HG03135 (cell line): Measurements from ENCODE around the gene ELK3.

ENCODE experiments used
- ATAC-seq: cut with Tn5 transposase; IDR thresholded peaks from one replicate; pipeline ENCODE4 v1.9.1; 2021; ENCODE audit warnings: mild to moderate bottlenecking, moderate library complexity; ENCODE audit not compliant: unreplicated experiment

Gene ELK3

GRCh38 chr12:96256672-96257361, 62.6 kb downstream of the ELK3 start:
- ATAC-seq = no peak

DNA sequence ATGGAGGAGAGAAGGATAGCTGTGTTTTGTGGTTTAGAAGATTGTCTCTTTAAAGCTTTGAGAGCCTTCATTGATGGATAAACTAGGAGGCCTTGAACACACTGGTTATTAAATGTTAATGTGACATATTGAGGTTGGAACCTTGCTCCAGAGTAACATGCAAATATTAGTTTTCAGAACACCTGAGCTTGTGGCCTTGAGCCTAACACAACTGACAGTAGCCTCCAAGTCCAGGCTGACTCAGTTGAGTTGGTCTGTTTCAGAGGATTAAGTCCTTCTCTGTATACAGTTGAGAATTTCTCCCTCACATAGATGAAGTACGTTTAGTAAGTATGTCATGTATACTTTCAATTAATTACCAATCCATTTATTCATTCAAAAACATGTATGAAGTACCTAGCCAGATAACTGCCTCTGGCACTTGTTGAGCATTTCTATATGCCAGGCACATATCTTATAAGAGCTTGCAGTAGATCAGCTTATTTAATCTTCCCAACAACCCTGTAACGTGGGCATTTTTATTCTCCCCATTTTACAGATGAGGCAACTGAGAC, 63.5 kb downstream of the ELK3 start:
- ATAC-seq = no peak

DNA sequence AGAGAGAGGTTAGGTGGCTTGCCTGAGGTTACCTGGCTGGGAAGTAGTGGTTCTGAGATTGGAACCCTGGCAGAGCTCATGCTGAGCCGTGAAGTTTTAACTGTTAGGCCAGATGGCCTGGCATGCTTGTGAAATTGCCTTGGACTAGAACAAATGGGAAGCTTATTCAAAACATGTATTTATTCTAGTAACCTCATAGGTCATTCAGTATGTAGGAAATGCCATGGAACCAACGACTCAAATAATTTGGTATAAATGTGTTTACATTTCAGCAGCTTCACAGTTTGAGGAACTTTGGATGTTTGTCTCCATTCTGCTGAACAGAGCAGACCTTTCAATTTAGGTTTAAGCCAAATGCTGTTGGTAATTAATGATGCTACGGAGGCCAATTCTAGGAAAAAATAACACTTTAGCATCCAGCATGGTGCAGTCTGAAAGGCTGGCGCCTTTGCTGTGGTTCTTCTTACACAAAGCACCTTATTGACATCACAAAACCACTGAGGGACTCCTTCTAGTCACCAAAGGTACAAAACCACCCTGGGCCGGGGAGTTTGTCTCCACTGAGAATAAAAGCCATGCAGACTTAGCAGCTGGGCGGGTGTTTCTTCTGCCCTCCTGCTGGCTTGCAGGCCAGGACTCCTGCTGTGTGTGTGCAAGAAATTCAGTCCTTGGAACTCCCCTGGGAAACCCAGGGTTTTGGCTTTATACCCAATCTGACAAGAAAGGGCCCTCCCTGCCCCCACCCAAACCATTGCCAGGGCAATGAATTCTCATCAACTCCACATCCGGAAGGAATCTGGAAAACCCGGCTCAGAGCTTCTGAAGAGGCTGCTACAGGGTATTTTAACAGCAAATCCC, 64.2 kb downstream of the ELK3 start:
- no peak for ATAC-seq

GRCh38 chr12:96260231-96260630, 66.1 kb downstream of the ELK3 start:
- no peak for ATAC-seq

DNA sequence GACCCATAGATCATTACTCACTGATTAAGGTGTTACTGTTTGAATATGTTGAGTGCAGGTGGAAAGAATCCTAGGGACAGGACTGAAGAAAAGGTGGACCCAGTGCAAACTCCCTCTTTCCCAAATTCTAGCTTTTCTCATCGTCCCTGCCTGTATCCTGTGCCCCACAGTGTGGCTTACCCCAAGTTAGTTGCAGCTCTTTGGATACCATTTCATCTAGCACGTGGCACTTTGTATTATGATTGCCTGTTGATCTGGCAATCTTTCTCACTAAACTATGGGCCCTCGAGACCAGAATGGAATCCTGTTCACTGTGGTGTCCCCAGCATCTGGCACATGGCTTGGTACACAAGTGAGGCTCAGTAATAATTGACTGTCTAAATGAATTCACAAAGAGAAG, 66.5 kb downstream of the ELK3 start:
- ATAC-seq = no peak

- ATAC-seq = no peak
These were observed 67.4 kb downstream of the ELK3 start for GRCh38 chr12:96261557-96261956.

DNA sequence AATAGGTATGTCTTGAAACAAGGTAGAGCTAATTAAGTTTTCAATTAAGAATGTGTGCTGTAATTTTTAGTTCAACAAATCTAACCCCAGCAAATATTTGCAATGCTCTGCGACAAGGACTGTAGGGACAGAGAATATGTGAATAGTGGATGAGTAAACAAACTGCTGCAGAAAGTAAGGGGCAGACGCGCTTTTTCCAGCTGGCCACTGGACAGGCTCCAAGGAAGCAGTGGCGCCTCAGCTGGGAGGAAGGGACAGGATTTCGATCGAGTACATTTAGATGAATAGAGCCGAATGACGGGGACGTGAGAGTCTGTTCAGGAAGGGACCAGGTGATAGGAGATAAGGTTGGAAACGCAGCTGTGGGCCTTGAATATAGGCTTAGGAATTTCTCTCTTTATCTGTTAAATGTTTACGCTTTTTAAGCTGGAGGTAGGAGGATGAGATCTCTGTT, 69.3 kb downstream of the ELK3 start:
- no peak for ATAC-seq

DNA sequence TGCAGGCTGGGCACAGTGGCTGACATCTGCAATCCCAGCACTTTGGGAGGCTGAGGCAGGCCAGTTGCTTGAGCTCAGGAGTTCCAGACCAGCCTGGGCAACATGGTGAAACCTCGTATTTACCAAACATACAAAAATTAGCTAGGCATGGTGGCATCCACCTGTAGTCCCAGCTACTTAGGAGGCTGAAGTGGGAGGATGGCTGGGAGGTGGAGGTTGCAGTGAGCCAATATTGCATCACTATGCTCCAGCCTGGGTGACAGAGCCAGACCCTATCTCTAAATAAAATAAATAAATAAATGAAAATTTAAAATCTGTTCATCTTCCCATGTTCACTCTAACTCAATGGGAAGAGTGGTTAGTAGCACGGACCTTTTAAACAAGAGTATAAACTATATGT, 71.2 kb downstream of the ELK3 start:
- ATAC-seq = no peak

- no peak for ATAC-seq
These were observed 71.7 kb downstream of the ELK3 start for GRCh38 chr12:96265836-96266235.

DNA sequence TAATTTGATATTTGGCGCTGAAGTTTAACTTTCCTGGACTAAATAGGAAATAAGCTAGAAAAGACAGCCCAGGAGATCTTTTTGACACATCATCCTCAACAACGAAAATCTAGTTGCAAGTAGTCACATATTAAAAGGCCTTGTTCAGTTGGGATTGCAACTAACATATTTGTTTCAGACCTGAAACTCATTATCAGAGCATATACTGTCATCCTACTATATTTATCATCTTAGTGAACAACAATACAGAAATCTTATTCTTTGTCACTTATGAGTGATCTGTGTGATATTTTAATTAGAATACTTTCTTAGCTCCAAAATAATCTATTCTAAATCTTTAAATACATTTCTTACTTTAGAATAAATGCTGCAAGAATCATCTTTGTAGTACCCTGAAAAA, 72.1 kb downstream of the ELK3 start:
- no peak for ATAC-seq

- no peak for ATAC-seq
These were observed 77.5 kb downstream of the ELK3 start for GRCh38 chr12:96271469-96272199.

GRCh38 chr12:96274331-96274730, 80.2 kb downstream of the ELK3 start:
- no peak for ATAC-seq

DNA sequence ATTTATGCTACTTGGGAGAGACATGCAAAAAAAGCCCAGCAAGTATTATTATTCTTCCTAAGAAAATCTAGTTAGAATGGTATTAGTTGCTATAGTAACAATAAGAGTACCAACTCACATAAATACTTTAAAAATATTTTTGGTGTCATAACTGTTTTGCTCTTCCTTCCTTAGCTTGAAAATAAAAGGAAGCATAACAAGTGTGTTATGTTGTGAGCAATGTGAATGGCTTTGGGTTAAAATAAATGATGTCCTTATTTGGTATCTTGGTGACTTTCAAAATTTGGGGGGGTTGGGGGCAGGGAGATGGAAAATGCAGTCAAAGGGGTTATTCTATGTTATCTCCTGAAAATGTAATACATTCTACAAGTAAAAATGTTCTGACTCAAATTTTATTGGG, 91.0 kb downstream of the ELK3 start:
- ATAC-seq = no peak

DNA sequence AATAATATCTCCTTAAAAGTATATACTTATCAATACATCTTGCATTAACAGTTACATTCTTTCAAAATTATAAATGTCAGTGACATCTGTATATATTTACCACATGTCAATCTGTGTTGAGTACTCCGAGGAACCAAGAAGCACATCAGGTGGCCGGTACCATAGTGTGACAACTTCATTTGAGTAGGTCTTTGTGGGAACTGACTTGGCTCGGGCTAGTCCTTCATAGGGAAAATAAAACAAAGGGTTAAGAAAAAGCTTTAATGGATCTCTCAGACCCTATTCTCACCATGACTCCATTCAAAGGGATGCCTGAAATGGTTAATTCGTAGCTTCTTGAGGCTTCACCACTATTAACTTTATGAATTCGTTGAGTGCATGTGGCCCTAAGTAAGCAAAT, 94.9 kb downstream of the ELK3 start:
- no peak for ATAC-seq

- ATAC-seq = no peak
These were observed 98.9 kb downstream of the ELK3 start for GRCh38 chr12:96293093-96293492.

DNA sequence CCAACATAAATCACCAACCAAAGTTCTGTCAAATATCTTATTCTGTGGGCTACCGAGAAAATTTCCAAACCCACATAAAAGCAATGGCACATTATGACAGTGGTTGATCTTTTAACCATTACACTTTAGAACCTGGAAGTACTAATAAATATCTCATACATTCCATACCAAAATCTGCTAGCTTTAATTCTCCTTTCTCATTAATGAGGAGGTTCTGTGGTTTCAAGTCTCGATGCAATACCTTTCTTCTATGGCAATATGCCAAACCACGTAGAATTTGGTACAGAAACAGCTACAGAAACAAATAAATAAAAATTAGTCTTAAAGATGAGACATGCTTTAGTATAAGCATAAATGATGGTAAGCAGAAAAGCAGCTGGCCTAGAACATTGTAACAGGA, 100.7 kb downstream of the ELK3 start:
- ATAC-seq = no peak

DNA sequence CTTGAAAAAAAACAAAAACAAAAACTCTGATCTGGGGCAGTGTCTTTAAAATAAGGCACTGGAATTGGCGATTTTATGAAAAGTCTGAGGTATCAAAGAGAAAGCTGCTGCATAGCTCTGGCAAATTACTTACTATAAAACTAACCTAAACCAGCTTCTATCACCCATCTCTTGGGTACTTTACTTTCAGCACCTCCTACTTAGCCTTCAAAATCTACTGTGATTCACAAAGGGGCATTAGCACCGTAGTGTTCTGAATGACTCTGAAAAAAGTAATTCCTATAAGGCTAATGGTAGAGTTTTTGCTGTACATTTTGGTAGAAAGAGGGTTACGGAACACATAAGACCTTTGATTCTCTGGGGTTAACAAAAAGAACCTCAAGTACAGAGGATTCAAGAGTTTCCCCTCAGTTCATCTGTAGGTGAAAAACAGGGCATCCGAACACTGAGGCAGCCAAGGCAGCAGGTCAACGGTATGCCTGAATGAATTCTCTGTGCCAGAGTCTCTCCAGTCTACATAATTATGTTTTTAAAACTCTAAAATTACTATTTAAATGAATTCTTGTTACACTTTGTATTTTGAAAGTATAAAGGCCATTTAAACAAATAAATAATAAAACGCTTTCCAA, 101.5 kb downstream of the ELK3 start:
- no peak for ATAC-seq

GRCh38 chr12:96297504-96297903, 103.3 kb downstream of the ELK3 start:
- no peak for ATAC-seq

- no peak for ATAC-seq
These were observed 105.9 kb downstream of the ELK3 start for GRCh38 chr12:96300064-96300463.

DNA sequence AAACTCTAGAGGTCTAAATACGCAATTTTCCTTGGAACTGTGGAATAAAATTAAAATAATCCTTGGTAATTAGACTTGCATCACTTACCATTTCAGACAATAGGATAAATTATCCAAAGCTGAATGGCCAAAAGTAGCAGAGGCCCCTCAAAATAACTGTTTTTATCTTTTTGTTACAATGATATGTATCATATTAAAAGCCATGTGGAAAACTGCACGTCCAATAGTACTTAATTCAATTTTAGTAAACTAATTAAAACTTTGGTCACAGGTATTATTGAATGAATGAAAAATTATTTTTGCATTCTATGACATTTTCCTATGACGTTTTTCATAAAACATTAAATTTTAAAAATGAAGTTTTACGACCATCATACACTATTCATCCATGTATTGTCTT, 107.6 kb downstream of the ELK3 start:
- ATAC-seq = no peak
